ENCODE data around the gene NOX5. TPM values are rescaled to one million over a fixed set of nuclear protein-coding genes. Genes with fewer than 3 reads are reported as not detected.

NOX5 gene
- total and polyA plus RNA-seq, 2 of the 13 experiments (the other 11 are each of a cell fraction or from before 2014, with no cell fraction given), result not detected

GRCh38 chr15:69072906-69073305 is 58.4 kb downstream of the NOX5 start:
- Histone ChIP-seq H3K4me3 (replicated peaks in 1 of 3; ENCODE audit: insufficient read depth in 1 of 3, low read depth in 2 of 3, low read length in 3 of 3) (no peak overlapping the region), H3K79me2 (ENCODE audit: insufficient read depth, low read length) (no peaks in the 10 kb centered on the region), H3K9me3 (ENCODE audit: low read length) (peaks cover 8% of the 10 kb centered on the region; the same call in 1 of the 2 replicates), H3K27ac (ENCODE audit: extremely low read length, insufficient read depth, low read length) (no peak overlapping the region), H3K4me1 (ENCODE audit: insufficient read depth, low read length) (peaks cover 13% of the 10 kb centered on the region), H2AFZ (ENCODE audit: low read length) (no peak overlapping the region), H4K20me1 (ENCODE audit: insufficient read depth, low read length) (no peaks in the 10 kb centered on the region), H3K27me3 (ENCODE audit: control insufficient read depth in 1 of 2, insufficient read depth in 2 of 2, low read length in 2 of 2) (peaks cover 3 to 48% of the 10 kb centered on the region in 2 experiments; a peak in 4 of 5 replicates), H3K9ac (ENCODE audit: insufficient read depth, low read depth, low read length) (no peak overlapping the region), H3K4me2 (ENCODE audit: low read depth, low read length) (no peak overlapping the region), H3K36me3 (replicated peaks in 1 of 2; ENCODE audit: control insufficient read depth in 1 of 2, insufficient read depth in 2 of 2, low read length in 2 of 2) (no peaks in the 10 kb centered on the region)
- WGBS (ENCODE audit: low lambda C conversion rate), result 54% methylated on average over 2 of the region's 2 CpGs
- CTCF ChIA-PET (ENCODE audit: low intra/inter-chr PET ratio, low total read pairs), result no interaction called here
- in situ Hi-C loops (cut with HindIII; ENCODE audit: extremely low pct_ligation_motif_present, low pct_unique_long_range_greater_than_20kb), result no loop called here
- POLR2A ChIA-PET, result no interaction called here
- BruUV-seq (replicated peaks), result no TSS peak
- intact Hi-C loops (cut with micrococcal nuclease; ENCODE audit: unreplicated experiment), result no loop called here
- TF ChIP-seq CENPBD1 (CRISPR knock-in tag; IDR thresholded peaks at IDR 0.05; ENCODE audit: borderline replicate concordance, low read depth), result no peak
- TF ChIP-seq ZNF296 (CRISPR knock-in tag; conservative IDR thresholded peaks at IDR 0.05), result no peak
- TF ChIP-seq ZBTB21 (CRISPR knock-in tag; IDR thresholded peaks at IDR 0.05), result no peak
- TF ChIP-seq ZNF737 (CRISPR knock-in tag; IDR thresholded peaks at IDR 0.05; ENCODE audit: borderline replicate concordance), result no peak
- FAIRE-seq, result no peak
- no peak for DNase-seq (ENCODE audit: low spot score)
- no peak for ATAC-seq

GRCh38 chr15:69074001-69074842 is 59.7 kb downstream of the NOX5 start:
- CTCF ChIA-PET (ENCODE audit: low intra/inter-chr PET ratio, low total read pairs), result no interaction called here
- DNase-seq (ENCODE audit: low spot score) (peak; percentile 20), ATAC-seq (peak; percentile 93), FAIRE-seq (peak; percentile 56)
- intact Hi-C loops (cut with micrococcal nuclease; ENCODE audit: unreplicated experiment), result no loop called here
- Histone ChIP-seq H2AFZ (ENCODE audit: low read length) (no peak overlapping the region), H3K9me3 (ENCODE audit: low read length) (no peaks in the 10 kb centered on the region), H3K4me1 (ENCODE audit: insufficient read depth, low read length) (peaks cover 13% of the 10 kb centered on the region), H3K27me3 (ENCODE audit: control insufficient read depth in 1 of 2, insufficient read depth in 2 of 2, low read length in 2 of 2) (peaks cover 5 to 52% of the 10 kb centered on the region in 2 experiments; a peak in 4 of 5 replicates), H4K20me1 (ENCODE audit: insufficient read depth, low read length) (no peaks in the 10 kb centered on the region), H3K4me3 (replicated peaks in 1 of 3; ENCODE audit: insufficient read depth in 1 of 3, low read depth in 2 of 3, low read length in 3 of 3) (peak overlapping the region; percentile 60 to 76 (median 62)), H3K36me3 (replicated peaks in 1 of 2; ENCODE audit: control insufficient read depth in 1 of 2, insufficient read depth in 2 of 2, low read length in 2 of 2) (no peaks in the 10 kb centered on the region), H3K79me2 (ENCODE audit: insufficient read depth, low read length) (no peaks in the 10 kb centered on the region), H3K9ac (ENCODE audit: insufficient read depth, low read depth, low read length) (peak overlapping the region; percentile 24; the same call in 1 of the 2 replicates), H3K4me2 (ENCODE audit: low read depth, low read length) (peak overlapping the region; percentile 85), H3K27ac (ENCODE audit: extremely low read length, insufficient read depth, low read length) (no peak overlapping the region)
- WGBS (ENCODE audit: low lambda C conversion rate), result 5% methylated on average over 41 of the region's 45 CpGs
- POLR2A ChIA-PET, result no interaction called here
- no TSS peak for BruUV-seq (replicated peaks)
- in situ Hi-C loops (cut with HindIII; ENCODE audit: extremely low pct_ligation_motif_present, low pct_unique_long_range_greater_than_20kb), result no loop called here
- TF ChIP-seq ZNF10 (CRISPR knock-in tag; IDR thresholded peaks at IDR 0.05; ENCODE audit: borderline replicate concordance, low read depth) (no peak), HNRNPL (IDR thresholded peaks at IDR 0.05; ENCODE audit: low read depth, low read length) (no peak), TBX2 (CRISPR knock-in tag; IDR thresholded peaks at IDR 0.05; ENCODE audit: borderline replicate concordance) (0 out of 2 replicates have a peak, but pooled peaks have one; percentile 27), DNMT1 (CRISPR knock-in tag; IDR thresholded peaks at IDR 0.05) (no peak), GABPB1 (CRISPR knock-in tag; IDR thresholded peaks at IDR 0.05) (peak; percentile 22; the same call in 1 of the 2 replicates), ZNF274 (CRISPR knock-in tag; IDR thresholded peaks at IDR 0.05) (peak; percentile 42; the same call in 1 of the 2 replicates), FOXK1 (CRISPR knock-in tag; IDR thresholded peaks at IDR 0.05; ENCODE audit: borderline replicate concordance, low read depth) (no peak), HNRNPLL (IDR thresholded peaks at IDR 0.05; ENCODE audit: low read depth, low read length, poor library complexity, severe bottlenecking) (peak; percentile 47), ZNF816 (CRISPR knock-in tag; IDR thresholded peaks at IDR 0.05; ENCODE audit: borderline replicate concordance) (no peak), ZNF644 (CRISPR knock-in tag; IDR thresholded peaks at IDR 0.05; ENCODE audit: low read depth) (no peak), LCORL (IDR thresholded peaks at IDR 0.05) (no peak), LCORL (CRISPR knock-in tag; IDR thresholded peaks at IDR 0.05) (0 out of 2 replicates have a peak, but pooled peaks have one; percentile 39), HNF4A (CRISPR knock-in tag; IDR thresholded peaks at IDR 0.05) (no peak), ELF1 (CRISPR knock-in tag; IDR thresholded peaks at IDR 0.05) (0 out of 2 replicates have a peak, but pooled peaks have one; percentile 26), ZNF263 (CRISPR knock-in tag; IDR thresholded peaks at IDR 0.05) (no peak), ELF3 (CRISPR knock-in tag; IDR thresholded peaks at IDR 0.05) (peak; percentile 57; the same call in 1 of the 2 replicates)
